GM19452 (cell line): Measurements from ENCODE around the gene RHOC.
"Not testable (repeated sequence)": the region's sequence is repeated elsewhere in the genome, so short reads cannot be mapped to it uniquely, and the experiment has no call there.

Experiments
- ATAC-seq: cut with Tn5 transposase; IDR thresholded peaks from one replicate; pipeline ENCODE4 v1.9.1; 2021; ENCODE audit not compliant: unreplicated experiment

The RHOC gene

DNA sequence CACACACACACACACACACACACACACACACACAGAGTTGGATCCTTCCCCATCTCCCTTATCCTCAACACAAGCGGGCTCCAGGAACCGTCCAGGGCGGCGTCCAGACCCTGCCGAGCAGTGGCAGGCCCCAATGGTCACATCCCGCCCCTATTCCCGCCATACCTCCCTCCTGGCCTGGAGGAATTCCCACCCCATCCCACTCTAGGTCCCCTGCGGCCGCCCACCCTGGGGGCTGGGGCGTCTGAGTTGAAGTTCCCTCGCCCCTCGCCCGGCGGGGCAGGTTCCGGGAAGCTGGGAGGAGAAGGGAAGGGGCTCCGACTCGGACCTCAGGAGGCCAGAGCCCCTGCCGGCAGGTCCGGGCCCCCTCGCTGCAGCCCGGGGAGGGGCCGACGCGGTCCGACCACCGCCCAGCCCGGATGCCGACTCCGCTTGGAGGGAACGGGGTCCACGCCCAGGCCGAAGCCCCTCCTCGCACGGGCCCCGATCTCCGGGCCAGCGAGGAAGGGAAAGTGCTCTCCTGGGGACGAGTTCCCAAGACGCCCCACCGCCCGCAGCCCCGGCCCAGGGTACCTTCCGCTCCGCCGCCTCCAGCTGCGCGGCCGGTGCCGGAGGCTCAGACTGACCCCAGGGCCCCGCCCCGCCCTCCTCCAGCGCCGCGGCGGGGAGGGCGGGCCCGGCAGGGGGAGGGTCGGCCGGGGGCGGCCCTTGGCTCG, at the start of gene RHOC:
TSS of gene RHOC (minus strand) at position 623 of the 716 bp plus-strand sequence. CDS start 3,328 bp downstream, outside the sequence.
- peak; percentile 72 for ATAC-seq

DNA sequence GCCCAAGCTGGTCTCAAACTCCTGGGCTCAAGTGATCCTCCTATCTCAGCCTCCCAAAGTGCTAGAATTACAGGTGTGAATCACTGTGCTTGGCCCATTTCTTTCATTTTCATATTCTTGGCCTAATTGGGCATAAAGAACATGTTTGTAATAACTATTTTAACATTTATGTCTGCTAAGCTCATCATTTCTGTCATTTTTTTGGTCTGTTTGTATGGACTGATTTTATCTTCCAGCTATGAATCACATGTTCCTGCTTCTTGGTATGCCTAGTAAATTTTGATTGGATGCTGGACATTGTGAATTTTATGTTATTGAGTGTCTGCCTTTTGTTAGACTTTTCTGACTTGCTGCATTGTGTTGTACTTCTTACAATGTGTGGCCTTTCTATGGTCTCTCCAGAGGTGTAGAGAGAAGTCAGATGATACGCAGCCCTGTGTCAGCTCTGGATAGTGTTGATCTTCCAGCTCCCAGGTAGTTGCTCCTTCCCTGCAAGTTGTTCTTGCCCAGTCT, 47.2 kb upstream of the RHOC start:
- ATAC-seq = no peak

DNA sequence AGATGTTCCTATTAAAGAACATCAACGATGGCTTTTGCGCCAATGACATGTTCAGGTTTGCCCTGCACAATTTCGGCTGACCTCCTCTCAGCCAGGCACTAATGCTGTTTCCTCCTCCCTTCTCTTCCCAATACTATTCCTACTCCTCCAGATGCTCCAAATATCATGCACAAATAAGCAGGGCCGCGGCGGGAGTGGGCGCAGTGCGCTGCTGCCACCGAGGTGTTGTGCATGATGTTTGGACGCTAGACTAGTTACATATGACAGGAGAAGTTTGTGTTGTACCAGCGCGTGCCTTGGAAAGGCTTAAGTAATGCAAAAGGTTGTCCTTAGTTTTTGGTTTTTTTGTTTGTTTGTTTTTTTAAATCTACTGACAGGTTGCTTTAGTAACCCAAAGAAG, 41.5 kb upstream of the RHOC start:
- no peak for ATAC-seq

DNA sequence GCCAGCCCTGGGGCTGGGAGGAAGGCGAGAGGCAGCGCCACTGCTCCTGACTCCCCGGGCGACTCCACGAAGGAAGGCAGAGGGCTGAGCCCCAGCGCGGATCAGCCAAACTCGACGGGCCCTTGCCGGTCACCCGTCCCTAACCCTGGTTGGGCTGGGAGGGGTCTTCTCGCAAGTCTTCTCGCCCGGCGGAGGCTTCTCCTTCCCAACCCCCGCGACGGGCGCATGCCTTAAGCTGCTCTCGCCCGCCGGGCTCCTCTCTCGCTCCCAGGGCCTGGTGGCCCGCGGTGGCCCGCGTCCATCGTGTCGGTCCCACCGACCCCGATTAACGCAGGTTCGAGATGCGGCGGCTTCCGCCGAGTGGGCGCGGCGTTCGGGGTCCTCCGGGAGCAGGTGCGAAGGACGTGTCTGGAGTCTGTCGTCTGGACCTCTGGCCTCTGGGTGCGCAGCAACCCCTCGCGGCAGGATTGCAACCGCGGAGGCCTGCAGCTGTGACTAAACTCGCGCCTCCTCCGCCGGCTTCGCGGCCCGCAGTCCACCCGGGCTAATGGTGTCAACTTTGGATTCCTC, 37.2 kb upstream of the RHOC start:
- no peak for ATAC-seq

DNA sequence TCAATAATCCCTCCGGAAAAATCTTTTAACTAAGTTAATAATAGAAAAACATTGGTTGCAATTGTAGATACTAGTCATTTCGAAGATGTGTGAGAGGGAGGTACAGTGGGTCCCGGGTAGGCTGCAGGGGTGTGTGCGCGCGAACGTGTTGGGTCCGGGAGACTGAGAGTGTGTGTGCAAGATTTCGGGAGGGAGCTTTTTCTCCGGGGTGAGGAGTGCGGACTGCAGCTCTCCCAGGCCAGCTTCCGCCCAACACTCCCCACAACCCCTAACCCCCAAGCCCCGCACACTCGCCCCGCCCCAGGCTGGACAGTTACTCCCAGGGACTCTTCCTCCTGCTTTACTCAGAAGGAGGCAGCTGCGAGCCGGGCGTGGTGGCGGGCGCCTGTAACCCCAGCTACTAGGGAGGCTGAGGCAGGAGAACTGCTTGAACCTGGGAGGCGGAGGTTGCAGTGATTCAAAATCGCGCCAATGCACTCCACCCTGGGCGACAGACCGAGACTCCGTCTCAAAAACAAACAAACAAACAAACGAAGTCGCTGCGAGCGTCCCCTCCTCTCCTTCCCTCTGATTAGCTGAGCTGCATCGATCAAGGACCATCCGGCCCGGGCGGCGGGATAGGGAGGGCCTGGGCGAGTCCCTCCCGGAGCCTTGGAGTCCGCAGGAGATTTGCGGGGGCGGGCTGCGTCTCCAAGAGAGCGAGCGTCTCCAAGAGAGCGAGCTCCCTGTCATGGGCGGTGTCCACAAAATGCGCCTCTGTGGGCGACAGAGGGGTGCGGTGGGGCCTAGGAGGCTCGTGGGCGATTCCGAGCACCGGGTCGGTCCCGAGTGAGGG, 36.5 kb upstream of the RHOC start:
- ATAC-seq = no peak

DNA sequence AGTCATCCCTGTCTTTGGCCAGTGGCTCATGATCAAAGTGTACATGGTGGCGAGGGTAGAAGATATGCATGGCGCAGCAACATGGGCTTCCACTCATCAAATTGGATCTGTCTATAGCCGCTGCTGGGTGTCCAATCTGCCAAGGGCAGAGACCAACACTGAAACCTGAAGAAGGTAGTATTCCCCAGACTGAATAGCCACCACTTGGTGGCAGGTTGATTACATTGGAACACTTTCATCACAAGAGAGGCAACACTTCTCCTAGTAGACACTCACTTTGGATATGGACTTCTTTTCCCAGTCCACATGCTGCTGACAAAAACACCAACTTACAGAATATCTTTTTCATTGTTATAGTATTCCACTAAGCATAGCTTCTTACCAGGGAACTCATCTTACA, 30.6 kb upstream of the RHOC start:
- no peak for ATAC-seq

DNA sequence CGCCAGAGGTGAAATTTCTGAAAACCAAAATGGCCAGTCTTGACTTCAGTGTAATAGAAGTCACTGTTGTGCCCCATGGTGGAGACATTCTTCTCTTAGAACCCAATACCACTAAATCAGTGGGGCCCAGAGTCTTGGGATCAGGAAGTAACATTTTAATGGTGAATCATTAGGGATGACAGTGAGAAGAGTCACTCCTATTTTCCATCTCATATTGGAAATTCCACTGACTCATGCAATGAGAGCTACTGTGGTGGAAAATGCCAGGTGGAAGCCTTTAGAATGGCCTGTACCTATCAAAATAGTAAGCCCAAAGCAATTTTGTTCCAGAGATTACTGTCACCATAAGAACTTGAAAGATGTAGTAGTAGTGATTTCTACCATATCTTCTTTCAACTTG, 28.8 kb upstream of the RHOC start:
- ATAC-seq = no peak

DNA sequence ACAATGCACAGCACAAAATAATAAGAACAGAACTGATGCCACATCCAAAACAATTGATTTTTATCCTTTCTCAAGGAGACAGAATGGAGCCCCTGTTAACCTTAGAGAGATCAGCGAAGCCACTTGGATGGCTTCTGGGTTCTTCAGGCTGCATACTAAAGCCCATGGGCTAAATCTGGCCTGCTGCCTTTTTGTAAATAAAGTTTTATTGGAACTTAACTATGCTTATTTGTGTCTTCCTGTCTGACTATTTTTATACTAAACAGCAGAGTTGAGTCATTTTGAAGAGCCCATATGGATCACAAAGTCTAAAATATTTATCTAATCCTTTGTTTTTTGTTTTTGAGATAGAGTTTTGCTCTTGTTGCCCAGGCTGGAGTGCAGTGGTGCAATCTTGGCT, 24.5 kb upstream of the RHOC start:
- ATAC-seq = no peak

DNA sequence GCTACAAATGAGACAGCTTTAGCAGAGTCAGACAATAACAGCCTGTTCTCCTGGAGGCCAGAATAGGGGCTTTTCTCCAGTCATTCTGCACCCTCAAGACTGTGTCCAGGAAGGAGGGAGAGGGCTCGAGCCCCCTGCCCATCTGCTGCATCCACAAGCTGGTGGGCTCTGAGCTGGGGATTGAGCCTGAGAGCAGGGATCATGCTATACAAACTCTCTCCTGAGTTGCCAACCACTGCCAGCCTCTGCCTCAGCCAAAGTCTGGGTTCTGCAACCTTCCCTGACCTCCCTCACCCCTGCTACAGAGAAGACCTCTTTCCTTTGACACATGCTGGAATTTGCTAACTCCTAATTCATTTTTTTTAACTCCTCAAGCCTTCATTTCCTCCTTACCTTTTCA, 23.0 kb upstream of the RHOC start:
- ATAC-seq = no peak

DNA sequence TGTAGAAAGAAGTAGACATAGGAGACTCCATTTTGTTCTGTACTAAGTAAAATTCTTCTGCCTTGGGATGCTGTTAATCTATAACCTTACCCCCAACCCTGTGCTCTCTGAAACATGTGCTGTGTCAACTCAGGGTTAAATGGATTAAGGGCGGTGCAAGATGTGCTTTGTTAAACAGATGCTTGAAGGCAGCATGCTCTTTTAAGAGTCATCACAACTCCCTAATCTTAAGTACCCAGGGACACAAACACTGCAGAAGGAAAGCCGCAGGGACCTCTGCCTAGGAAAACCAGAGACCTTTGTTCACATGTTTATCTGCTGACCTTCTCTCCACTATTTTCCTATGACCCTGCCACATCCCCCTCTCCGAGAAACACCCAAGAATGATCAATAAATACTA, 22.1 kb upstream of the RHOC start:
- ATAC-seq = not testable (repeated sequence)

DNA sequence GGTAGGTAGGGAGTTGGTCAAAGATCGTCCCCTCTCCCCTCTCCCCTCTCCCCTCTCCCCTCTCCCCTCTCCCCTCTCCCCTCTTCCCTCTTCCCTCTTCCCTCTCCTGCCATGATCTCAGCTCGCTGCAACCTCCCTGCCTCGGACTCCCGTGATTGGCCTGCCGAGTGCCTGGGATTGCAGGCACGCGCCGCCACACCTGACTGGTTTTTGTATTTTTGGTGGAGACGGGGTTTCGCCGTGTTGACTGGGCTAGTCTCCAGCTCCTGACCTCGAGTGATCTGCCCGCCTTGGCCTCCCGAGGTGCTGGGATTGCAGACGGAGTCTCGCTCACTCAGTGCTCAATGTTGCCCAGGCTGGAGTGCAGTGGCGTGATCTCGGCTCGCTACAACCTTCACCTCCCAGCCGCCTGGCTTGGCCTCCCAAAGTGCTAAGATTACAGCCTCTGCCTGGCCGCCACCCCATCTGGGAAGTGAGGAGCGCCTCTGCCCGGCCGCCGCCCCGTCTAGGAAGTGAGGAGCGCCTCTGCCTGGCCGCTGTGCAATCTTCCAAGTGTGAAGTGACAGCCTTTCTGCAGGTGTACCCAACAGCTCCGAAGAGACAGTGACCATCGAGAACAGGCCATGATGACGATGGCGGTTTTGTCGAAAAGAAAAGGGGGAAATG, 21.5 kb upstream of the RHOC start:
- ATAC-seq = not testable (repeated sequence)

DNA sequence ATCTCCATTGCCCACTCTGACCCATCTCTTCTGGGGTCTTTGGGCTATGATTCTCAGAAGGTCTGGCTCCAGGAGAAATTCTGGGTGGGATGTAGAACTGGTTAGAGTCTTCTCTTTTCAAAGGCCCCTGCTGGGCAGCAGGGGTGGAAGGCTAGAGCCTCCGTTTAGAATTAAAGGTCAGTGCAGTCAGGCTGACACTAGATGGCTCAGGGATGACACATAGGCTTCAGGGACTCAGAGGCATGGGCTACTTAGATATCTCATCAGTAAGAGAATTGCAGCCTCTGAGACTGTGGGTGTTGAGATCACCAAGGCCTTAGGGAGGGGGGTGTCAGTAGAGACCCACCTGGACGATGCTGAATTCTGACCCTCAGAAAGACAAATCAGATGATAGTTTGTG, 20.8 kb upstream of the RHOC start:
- ATAC-seq = no peak

DNA sequence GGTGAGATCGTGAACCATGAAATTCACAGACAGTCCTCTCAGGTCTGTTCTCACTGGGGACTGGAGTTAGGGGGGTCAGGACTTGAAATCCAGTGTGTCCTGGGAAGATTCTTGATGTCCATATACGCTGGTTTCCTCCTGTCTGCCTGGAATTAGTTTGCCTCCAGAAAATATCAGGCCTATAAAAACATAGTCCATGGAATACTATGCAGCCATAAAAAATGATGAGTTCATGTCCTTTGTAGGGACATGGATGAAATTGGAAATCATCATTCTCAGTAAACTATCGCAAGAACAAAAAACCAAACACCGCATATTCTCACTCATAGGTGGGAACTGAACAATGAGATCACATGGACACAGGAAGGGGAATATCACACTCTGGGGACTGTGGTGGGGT, 17.3 kb upstream of the RHOC start:
- ATAC-seq = not testable (repeated sequence)

DNA sequence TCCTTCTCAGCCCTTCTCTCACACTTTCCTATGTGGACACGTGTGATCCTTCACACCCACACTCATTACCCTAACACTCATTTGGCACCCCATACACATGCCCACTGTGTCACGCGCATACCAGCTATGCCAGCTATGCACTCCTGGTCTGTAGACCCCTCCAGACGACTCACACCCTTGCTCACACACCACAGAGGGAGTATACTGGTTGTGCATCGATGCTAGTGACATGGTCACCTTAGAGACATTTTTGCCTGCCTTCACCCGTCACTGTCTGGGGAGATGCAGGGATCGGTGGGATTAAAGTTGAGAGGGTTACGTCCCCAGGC, 16.5 kb upstream of the RHOC start:
- no peak for ATAC-seq

DNA sequence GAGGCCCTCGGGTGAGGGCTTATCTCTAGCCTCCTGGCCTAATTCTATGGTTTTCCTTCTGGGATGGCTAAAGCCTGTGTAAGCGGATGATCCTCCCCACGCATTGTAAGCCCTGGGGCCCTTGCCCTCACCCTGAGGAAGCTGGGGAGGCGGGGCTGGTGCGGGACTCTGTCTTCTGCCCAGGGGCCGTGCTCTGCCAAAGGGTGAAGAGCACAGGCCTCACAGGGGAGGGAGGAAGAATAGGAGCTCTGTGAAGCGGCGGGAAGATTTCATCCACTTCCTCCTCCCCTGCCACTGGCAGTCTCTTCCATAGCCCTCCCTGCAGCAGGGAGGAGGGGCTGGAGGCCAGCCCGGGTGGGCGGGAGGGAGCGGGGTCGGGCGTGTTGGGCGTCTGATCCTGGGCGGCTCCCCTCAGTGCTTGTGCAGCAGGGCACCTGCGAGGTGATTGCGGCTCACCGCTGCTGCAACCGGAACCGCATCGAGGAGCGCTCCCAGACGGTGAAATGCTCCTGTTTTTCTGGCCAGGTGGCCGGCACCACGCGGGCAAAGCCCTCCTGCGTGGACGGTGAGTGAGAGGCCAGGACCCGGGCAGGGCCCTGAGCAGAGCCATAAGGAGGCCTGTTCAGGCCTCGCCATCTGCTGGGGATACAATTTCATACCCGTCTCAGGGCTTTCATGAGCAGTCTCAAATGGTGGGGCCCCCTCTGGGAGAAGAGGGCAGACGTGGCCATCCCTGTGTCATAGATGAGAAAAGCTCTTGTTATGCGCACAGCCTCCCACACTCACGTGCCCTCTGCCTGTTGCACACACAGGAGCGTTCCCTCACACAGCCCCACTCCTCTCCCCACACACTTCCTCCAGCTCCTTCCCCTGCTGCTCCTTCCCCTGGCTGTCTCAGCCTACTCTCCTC, 15.9 kb upstream of the RHOC start:
- ATAC-seq = no peak

DNA sequence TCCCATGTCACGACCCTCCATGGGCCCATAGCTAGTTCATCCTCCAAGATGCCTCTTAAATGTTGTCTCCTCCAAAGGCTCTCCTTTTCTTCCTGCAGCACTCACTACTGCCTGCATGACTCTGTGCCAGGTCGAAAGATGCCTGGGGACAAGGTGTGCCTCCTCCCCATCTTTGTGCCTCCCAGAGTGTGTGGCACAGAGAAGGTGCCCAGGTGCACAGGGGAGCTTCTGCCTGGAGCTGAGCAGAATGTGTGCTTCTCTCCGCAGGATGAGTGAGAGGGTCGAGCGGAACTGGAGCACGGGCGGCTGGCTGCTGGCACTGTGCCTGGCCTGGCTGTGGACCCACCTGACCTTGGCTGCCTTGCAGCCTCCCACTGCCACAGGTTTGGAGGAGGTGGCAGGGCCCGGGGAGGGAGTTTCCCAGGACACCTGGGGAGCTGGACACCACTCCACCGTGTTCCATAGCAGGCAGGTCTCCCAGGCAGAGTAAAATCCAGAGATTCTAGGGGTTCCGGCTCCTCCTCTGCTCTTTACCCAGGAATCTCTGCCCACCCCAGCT, 15.1 kb upstream of the RHOC start:
- no peak for ATAC-seq

DNA sequence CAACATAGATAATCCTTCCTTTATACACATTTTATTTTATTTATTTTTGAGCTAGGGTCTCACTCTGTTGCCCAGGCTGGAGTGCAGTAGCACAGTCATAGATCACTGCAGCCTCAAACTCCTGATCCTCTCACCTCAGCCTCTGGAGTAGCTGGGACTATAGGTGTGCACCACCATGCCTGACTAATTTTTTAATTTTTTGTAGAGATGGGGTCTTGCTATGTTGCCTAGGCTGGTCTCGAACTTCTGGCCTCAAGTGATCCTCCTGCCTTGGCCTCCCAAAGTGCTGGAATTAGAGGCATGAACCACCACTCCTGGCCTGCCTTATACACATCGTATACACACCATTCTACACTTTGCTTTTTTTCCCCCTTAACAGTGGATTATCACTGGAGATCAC, 14.4 kb upstream of the RHOC start:
- ATAC-seq = not testable (repeated sequence)

DNA sequence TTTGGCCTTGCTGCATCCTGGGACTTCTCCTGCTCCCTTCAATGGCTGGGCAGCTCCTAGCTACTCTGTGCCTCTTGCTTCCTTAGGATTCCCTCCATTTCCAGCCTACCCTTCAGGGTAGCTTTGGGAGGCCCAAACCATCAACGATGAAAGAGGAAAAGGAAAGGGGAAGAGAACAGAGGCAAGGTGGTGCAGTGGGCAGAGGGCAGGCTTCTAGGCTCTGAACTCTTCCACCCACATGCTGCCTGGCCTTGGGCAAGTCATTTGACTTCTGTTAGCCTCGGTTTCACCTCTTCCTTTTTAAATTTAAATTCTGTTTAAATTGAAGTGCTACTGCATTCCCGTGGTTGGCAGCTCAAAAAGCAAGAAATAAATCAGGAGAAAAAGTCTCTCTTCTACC, 13.9 kb upstream of the RHOC start:
- no peak for ATAC-seq

DNA sequence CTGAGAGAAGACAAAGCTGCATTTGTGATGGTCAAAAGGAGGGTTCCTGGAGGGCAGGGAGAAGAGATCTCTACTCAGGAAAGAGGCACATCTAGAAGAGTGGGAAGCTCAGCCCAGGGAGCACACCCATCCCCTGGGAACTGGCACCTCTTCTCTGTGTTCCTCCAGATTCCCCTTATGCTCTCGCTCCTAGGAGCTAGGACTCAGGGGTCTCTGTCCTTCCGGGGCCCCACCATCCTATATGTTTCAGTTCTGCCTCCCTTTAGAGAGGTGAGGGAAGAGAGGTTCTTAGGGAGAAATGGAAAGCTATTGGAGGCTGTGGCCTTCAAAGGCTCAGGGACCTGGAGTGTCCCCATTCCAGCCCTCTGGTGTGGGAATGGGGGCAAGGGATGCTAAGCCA, 12.8 kb upstream of the RHOC start:
- ATAC-seq = no peak
